ENCODE results near the gene CALCOCO2. TPM values are rescaled to one million over a fixed set of nuclear protein-coding genes. Genes with fewer than 3 reads are reported as not detected.

CALCOCO2 gene
- total and polyA plus RNA-seq, 2 of the 13 experiments (the other 11 are each of a cell fraction or from before 2014, with no cell fraction given), result 72.9 to 111 TPM

DNA sequence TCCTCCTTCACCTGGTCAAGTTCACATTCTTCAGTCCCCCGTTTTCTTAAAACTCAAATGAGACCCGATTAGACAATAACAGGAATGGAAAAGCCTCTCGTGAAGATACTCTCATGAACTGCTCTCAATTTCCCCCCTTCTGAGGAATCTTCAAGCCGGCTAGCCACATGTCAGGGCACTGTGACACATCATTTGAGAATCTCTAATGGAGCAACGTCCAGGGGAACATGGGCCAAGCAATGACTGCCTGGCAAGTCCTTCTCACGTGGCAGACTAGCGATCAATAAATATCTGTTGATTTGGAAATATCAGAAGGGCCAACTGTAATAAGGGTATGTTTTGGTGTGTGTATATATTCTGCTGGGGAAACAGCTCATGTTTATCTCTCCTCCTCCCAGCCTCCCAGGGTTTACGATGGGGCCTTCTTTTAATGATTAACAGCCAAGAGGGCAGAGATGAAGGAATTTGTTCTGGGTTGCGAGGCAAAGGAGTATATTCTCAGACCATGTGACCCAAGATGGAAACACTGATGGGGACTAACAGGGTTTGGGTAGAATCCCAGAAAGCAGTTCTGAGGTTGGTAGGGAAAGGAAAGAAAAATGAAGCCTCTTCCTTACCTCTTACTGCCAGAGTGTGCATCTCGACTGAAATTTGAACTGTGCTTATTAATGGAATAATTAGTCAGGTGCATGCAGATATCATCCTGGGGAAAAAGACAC lies 35.2 kb upstream of the CALCOCO2 start (continued):
- TF ChIP-seq, protein P1, sequence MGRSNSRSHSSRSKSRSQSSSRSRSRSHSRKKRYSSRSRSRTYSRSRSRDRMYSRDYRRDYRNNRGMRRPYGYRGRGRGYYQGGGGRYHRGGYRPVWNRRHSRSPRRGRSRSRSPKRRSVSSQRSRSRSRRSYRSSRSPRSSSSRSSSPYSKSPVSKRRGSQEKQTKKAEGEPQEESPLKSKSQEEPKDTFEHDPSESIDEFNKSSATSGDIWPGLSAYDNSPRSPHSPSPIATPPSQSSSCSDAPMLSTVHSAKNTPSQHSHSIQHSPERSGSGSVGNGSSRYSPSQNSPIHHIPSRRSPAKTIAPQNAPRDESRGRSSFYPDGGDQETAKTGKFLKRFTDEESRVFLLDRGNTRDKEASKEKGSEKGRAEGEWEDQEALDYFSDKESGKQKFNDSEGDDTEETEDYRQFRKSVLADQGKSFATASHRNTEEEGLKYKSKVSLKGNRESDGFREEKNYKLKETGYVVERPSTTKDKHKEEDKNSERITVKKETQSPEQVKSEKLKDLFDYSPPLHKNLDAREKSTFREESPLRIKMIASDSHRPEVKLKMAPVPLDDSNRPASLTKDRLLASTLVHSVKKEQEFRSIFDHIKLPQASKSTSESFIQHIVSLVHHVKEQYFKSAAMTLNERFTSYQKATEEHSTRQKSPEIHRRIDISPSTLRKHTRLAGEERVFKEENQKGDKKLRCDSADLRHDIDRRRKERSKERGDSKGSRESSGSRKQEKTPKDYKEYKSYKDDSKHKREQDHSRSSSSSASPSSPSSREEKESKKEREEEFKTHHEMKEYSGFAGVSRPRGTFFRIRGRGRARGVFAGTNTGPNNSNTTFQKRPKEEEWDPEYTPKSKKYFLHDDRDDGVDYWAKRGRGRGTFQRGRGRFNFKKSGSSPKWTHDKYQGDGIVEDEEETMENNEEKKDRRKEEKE (IDR thresholded peaks at IDR 0.05), result no peak
- TF ChIP-seq, protein P2, sequence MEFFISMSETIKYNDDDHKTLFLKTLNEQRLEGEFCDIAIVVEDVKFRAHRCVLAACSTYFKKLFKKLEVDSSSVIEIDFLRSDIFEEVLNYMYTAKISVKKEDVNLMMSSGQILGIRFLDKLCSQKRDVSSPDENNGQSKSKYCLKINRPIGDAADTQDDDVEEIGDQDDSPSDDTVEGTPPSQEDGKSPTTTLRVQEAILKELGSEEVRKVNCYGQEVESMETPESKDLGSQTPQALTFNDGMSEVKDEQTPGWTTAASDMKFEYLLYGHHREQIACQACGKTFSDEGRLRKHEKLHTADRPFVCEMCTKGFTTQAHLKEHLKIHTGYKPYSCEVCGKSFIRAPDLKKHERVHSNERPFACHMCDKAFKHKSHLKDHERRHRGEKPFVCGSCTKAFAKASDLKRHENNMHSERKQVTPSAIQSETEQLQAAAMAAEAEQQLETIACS (CRISPR knock-in tag; IDR thresholded peaks at IDR 0.05), result no peak
- TF ChIP-seq ZNF891 (CRISPR knock-in tag; IDR thresholded peaks at IDR 0.05), result no peak
- no peak; the same call in 1 of the 2 replicates for TF ChIP-seq ZNF331 (CRISPR knock-in tag; IDR thresholded peaks at IDR 0.05)
- TF ChIP-seq ZNF598 (CRISPR knock-in tag; IDR thresholded peaks at IDR 0.05; ENCODE audit: borderline replicate concordance), result no peak; the same call in 1 of the 2 replicates
- peak; percentile 44; the same call in 1 of the 2 replicates for TF ChIP-seq ZNF775 (CRISPR knock-in tag; IDR thresholded peaks at IDR 0.05; ENCODE audit: borderline replicate concordance)
- TF ChIP-seq ZNF670 (CRISPR knock-in tag; IDR thresholded peaks at IDR 0.05; ENCODE audit: borderline replicate concordance), result 0 out of 2 replicates have a peak, but pooled peaks have one; percentile 77
- TF ChIP-seq SCMH1 (CRISPR knock-in tag; IDR thresholded peaks at IDR 0.05; ENCODE audit: borderline replicate concordance), result no peak
- TF ChIP-seq ZNF335 (CRISPR knock-in tag; IDR thresholded peaks at IDR 0.05), result no peak
- TF ChIP-seq, protein P3, sequence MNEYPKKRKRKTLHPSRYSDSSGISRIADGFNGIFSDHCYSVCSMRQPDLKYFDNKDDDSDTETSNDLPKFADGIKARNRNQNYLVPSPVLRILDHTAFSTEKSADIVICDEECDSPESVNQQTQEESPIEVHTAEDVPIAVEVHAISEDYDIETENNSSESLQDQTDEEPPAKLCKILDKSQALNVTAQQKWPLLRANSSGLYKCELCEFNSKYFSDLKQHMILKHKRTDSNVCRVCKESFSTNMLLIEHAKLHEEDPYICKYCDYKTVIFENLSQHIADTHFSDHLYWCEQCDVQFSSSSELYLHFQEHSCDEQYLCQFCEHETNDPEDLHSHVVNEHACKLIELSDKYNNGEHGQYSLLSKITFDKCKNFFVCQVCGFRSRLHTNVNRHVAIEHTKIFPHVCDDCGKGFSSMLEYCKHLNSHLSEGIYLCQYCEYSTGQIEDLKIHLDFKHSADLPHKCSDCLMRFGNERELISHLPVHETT (CRISPR knock-in tag; conservative IDR thresholded peaks at IDR 0.05), result peak; percentile 55; the same call in 1 of the 2 replicates
- 0 out of 2 replicates have a peak, but pooled peaks have one; percentile 49 for TF ChIP-seq ZNF605 (CRISPR knock-in tag; IDR thresholded peaks at IDR 0.05)
- no peak for TF ChIP-seq MBD4 (IDR thresholded peaks at IDR 0.05; ENCODE audit: borderline replicate concordance, low read length)
- TF ChIP-seq, protein P4, sequence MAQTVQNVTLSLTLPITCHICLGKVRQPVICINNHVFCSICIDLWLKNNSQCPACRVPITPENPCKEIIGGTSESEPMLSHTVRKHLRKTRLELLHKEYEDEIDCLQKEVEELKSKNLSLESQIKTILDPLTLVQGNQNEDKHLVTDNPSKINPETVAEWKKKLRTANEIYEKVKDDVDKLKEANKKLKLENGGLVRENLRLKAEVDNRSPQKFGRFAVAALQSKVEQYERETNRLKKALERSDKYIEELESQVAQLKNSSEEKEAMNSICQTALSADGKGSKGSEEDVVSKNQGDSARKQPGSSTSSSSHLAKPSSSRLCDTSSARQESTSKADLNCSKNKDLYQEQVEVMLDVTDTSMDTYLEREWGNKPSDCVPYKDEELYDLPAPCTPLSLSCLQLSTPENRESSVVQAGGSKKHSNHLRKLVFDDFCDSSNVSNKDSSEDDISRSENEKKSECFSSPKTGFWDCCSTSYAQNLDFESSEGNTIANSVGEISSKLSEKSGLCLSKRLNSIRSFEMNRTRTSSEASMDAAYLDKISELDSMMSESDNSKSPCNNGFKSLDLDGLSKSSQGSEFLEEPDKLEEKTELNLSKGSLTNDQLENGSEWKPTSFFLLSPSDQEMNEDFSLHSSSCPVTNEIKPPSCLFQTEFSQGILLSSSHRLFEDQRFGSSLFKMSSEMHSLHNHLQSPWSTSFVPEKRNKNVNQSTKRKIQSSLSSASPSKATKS (CRISPR knock-in tag; IDR thresholded peaks at IDR 0.05), result no peak; the same call in 1 of the 2 replicates
- TF ChIP-seq ZNF44 (CRISPR knock-in tag; IDR thresholded peaks at IDR 0.05), result no peak; the same call in 1 of the 2 replicates
- peak; percentile 79 for TF ChIP-seq MEF2D (CRISPR knock-in tag; IDR thresholded peaks at IDR 0.05)
- no peak for TF ChIP-seq ZKSCAN8 (CRISPR knock-in tag; IDR thresholded peaks at IDR 0.05; ENCODE audit: borderline replicate concordance)
- TF ChIP-seq ZNF720 (CRISPR knock-in tag; IDR thresholded peaks at IDR 0.05), result no peak
- no peak for TF ChIP-seq ZNF326 (CRISPR knock-in tag; IDR thresholded peaks at IDR 0.05; ENCODE audit: borderline replicate concordance)
- no peak for TF ChIP-seq ZNF772 (CRISPR knock-in tag; IDR thresholded peaks at IDR 0.05)
- TF ChIP-seq, protein P5, sequence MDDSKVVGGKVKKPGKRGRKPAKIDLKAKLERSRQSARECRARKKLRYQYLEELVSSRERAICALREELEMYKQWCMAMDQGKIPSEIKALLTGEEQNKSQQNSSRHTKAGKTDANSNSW (CRISPR knock-in tag; IDR thresholded peaks at IDR 0.05; ENCODE audit: borderline replicate concordance), result no peak
- no peak for TF ChIP-seq FIP1L1 (IDR thresholded peaks at IDR 0.05; ENCODE audit: borderline replicate concordance, insufficient read depth, low read depth, low read length)
